SHP77 treated with DMSO at 0.1 percent for 48 hours (cell line): ENCODE results near the gene OR4X2.
"Not testable (repeated sequence)": the region's sequence is repeated elsewhere in the genome, so short reads cannot be mapped to it uniquely, and the experiment has no call there.

Experiments used
- DNase-seq: peaks from one replicate; lab custom pipeline; 2025; lab: John Stamatoyannopoulos, UW

Gene OR4X2, protein sequence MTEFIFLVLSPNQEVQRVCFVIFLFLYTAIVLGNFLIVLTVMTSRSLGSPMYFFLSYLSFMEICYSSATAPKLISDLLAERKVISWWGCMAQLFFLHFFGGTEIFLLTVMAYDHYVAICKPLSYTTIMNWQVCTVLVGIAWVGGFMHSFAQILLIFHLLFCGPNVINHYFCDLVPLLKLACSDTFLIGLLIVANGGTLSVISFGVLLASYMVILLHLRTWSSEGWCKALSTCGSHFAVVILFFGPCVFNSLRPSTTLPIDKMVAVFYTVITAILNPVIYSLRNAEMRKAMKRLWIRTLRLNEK

DNA sequence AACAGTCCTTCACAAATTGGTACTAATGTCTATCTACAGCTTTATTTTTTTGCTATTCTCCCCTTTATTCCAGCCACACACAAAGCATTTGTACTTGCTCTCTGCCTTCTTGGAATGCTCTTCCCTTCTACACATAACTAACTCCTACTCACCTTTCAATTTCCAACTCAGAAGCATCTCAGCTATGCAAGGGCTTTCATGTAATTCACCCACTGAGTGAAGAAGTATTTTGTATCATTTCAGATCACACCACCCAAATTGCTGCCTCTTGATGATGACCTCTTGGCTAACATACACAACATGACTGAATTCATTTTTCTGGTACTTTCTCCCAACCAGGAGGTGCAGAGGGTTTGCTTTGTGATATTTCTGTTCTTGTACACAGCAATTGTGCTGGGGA lies at the start of gene OR4X2:
OR4X2 (plus strand) TSS at position 301 of the 400 bp plus-strand sequence; CDS start at position 301, 0 bp downstream.
- no peak for DNase-seq

DNA sequence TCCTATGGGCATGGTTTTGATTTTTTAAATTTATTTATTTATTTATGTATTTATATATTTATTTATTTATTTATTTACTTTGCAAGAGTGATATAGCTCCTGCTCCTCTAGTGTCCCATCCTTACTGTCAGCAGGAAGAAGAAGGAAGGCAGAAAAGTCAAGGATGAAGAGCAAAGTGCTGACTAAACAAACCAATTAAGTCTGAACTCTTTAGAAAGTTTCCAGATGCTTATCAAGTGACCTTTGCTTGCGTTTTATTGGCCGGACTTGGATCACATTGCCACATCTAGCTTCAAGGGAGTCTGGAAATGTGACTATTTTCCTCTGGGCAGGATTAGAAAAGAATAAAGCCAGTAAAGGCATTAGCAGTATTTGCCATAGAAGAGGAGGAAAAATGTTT lies 37.0 kb upstream of the OR4X2 start:
- no peak for DNase-seq

DNA sequence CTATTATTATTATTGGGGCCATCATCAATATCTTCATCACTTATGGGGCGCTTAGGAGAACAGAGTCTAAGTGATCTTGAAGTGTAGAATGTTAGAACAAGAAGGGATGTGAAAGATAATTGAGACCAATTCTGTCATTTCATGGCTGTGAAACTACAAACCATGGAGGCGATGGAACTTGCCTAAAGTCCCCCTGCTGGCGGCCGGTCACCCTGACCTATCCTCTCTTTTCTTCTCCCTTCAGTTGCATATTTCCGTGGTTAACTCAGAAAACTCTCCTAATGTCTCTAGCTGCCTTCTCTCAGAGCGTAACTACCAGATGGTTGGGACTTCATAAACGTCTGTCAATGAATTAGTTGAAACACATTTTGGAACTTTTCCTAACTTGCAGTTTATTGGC lies 34.9 kb upstream of the OR4X2 start:
- no peak for DNase-seq

DNA sequence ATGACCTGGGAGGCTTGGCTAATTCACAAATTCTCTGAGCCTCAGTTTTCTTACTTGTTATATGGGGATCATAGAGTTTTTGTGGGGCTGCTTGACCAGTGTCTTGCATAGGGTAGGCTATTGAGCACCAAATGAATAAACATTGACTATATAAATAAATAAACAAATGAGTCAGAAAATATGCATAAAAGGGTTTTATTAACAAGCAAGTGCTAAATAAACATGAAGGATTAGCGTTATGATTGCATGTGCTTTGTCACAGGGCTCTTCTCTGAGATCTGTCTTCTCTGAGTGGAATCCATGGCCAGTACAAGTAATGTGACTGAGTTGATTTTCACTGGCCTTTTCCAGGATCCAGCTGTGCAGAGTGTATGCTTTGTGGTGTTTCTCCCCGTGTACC lies 28.4 kb upstream of the OR4X2 start, which contains the start of gene OR4B1:
OR4B1 (plus strand) TSS at position 301 of the 400 bp plus-strand sequence; CDS start at position 301, 0 bp downstream.
- DNase-seq = no peak

DNA sequence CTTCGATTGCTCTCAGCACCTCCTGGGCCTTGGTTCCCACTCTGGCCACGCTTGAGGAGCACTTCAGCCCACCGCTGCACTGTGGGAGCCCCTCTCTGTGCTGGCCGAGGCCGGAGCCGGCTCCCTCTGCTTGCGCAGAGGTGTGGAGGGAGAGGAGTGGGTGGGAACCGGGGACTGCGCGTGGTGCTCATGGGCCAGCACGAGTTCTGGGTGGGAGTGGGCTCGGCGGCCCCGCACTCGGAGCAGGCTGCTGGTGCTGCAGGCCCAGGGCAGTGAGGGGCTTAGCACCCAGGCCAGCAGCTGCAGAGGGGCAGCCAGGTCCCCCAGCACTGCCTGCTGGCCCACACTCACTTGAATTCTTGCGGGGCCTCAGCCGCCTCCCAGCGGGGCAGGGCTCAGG lies 16.1 kb upstream of the OR4X2 start:
- DNase-seq = no peak

DNA sequence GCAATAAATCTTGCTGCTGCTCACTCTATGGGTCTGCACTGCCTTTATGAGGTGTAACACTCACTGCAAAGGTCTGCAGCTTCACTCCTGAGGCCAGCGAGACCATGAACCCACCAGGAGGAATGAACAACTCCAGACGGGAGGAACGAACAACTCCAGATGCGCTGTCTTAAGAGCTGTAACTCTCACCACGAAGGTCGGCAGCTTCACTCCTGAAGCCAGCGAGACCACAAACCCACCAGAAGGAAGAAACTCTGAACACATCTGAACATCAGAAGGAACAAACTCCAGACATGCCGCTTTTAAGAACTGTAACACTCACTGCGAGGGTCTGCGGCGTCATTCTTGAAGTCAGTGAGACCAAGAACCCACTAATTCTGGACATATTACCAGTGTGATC lies 14.8 kb upstream of the OR4X2 start:
- not testable (repeated sequence) for DNase-seq

DNA sequence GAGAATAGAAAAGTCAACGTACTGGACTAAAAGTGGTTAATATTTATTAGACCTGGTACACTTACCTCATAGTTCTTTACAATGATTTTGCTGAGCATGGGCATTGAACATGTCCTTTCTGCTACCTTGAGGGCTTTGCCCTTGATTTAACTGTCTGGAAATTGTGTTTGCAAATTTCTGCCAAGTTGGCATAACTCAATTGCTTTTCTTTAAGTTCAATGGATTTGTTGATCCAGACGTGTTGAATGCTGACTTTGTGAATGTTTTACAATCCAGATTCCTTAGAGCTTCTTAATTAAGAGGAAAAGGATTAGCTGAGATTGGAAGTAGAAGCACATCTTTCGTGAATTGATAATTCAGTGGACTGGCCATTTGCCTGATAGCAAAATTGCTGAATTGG lies 7.2 kb upstream of the OR4X2 start:
- DNase-seq = no peak

DNA sequence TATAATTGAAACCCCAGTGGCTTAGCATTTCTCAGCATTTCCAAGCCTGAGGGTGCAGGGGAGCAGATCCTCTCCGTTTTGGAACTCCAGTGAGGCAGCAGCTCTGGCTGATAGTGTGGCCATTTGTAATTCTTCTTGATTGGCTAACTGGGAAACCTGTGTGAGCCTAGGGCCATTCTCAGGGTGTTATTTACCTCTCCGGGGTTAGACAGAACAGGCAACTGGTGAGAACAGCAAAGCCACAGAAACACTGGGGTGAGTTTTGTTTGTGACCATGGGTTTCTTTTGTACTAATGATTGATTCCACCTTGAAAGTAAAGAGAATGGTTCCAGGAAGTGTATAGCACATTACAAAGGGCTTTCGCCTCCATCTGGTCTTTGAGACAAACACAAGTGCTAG lies 2.4 kb upstream of the OR4X2 start:
- DNase-seq = no peak

DNA sequence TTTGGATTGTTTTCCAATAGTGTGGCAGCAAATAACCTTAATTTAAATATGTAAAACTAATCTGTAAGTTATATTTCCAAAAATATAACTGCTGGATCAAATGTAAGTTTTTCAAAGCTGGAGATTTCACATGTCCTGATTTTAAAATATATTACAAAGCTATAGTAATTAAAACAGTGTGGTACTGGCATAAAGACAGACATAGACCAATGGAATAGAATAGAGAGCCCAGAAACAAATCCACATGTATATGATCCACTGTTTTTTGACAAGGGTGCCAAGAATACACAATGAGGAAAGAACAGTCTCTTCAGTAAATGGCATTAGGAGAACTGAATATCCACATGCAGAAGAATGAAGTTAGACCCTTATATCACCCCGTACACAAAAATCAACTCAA lies 4.0 kb downstream of the OR4X2 start:
- no peak for DNase-seq

DNA sequence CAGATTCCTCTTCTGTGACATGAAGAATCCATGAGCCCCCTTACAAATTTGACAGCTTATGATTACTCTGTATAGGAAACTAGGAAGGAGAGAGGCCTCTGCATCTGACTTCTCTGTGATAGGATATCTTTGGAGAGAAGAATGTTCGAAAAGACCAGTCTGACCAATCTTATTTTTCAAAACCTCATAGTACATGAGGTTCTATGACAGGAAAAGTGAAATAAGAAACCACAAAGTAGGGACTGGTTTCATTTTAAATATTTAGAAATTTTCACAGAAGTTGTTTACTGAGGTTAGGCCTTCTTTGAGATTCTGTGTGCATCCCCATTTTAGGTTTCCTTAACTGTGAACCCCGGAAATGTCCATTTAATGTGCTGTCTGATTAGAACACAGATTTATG lies 16.7 kb downstream of the OR4X2 start:
- DNase-seq = no peak

DNA sequence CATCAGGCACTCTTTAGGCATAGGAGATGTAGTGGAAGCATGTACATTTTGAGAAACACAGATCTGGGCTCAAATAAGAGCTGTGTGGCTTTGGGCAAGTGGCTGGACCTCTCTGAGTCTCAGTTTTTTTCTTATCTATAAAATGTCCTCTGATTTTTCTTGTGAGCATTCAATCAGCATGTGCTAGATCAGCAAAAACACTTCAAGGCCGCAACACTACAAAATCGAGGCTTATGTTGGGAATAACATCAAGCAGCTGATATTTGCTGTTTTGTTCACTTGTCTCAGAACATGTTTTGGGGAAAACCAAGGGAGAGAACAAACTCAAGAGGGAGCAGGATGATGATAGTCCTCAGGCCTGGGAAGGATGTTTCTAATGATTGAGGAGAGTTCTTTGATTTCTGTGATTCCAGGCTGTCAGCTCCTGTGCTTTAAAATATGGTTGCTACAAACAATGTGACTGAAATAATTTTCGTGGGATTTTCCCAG lies 18.6 kb downstream of the OR4X2 start, which contains the start of gene OR4X1:
OR4X1 (plus strand) TSS at position 439 of the 489 bp plus-strand sequence; CDS start at position 439, 0 bp downstream.
- DNase-seq = no peak

DNA sequence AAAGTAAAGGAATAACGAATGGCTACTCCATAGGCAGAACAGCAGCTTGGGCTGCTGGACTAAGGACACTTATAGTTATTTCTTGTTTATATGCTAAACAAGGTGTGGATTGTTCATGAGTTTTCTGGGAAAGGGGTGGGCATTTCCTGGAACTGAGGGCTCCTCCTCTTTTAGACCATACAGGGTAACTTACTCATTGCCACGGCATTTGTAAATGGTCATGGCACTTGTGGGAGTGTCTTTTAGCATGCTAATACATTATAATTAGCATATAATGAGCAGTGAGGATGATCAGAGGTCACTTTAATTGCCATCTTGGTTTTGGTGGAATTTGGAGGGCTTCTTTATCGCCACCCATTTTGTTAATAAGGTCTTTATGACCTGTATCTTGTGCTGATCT lies 25.7 kb downstream of the OR4X2 start:
- DNase-seq = no peak

DNA sequence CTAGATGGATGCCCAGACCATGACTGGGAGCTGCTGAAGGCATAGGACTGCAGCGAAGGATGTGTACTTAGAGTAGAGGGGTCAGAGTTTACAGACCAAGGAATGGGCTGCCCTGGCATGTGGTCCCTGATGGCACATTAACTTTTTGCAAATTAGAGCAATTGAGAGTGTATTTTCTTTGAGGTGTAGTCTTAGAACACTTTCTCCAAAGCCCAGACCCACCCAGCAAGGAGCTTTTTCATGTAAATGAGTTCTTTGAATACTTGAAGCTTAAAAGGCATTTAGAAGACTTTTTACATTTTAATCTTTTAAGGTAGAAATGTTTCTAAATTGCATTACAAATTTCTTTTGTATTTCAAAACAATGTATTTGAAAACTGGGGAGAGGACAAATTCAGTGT lies 27.7 kb downstream of the OR4X2 start:
- no peak for DNase-seq
